CD4-positive, alpha-beta memory T cell (primary cell): ENCODE data around the gene MCM3AP. TPM values are rescaled to one million over a fixed set of nuclear protein-coding genes. Genes with fewer than 3 reads are reported as not detected.

Experiments
- CTCF ChIA-PET: fragments of 350-600 bp; sonication (Branson Sonifier 250); formaldehyde crosslinking; loops from one replicate; lab custom pipeline; 2021; ENCODE audit warnings: inconsistent platforms; ENCODE audit not compliant: partially characterized antibody; lab: Charles Lee
- POLR2A ChIA-PET: fragments of 350-600 bp; sonication (Branson Sonifier 250); formaldehyde crosslinking; loops from one replicate; lab custom pipeline; 2021; ENCODE audit not compliant: partially characterized antibody; lab: Charles Lee
- DNase-seq, 5 donors: peaks; one replicate each; pipeline versions ENCODE4 v3.0.0 to v3.0.0-alpha.2; 2020 to 2022; ENCODE audit warnings: mixed read lengths in 1 of 5
- H3K27ac ChIP-seq: one replicate; pipeline ENCODE4 v1.7.0; 2013; ENCODE audit warnings: low read depth, low read length
- H3K27me3 ChIP-seq: 2 replicates; pipeline ENCODE4 v1.7.0; 2013; ENCODE audit warnings: mild to moderate bottlenecking, low read length, moderate library complexity; ENCODE audit not compliant: insufficient read depth
- H3K36me3 ChIP-seq: 2 replicates; pipeline ENCODE4 v1.7.0; 2013; ENCODE audit warnings: mild to moderate bottlenecking, low read length, moderate library complexity; ENCODE audit not compliant: insufficient read depth
- H3K4me1 ChIP-seq: 2 replicates; pipeline ENCODE4 v1.7.0; 2013; ENCODE audit warnings: mild to moderate bottlenecking, low read length, moderate library complexity; ENCODE audit not compliant: insufficient read depth
- H3K4me3 ChIP-seq, 2 donors: one replicate each; pipeline ENCODE4 v1.7.0; 2013; ENCODE audit warnings: low read length in 2 of 2, mild to moderate bottlenecking in 1 of 2
- H3K9me3 ChIP-seq, 2 donors: one replicate each; pipeline ENCODE4 v1.7.0; 2013; ENCODE audit warnings: low read length in 2 of 2, control low read depth in 1 of 2; ENCODE audit not compliant: control insufficient read depth in 1 of 2
- H3K27ac Mint-ChIP-seq, 7 donors: one replicate each; pipeline ENCODE4 v1.8.0; 2020 to 2021; ENCODE audit warnings: mixed read lengths in 7 of 7, mild to moderate bottlenecking in 6 of 7, inconsistent platforms in 3 of 7, moderate library complexity in 3 of 7
- H3K27me3 Mint-ChIP-seq, 2 donors: one replicate each; pipeline ENCODE4 v1.8.0; 2020 to 2021; ENCODE audit warnings: mixed read lengths in 2 of 2
- H3K36me3 Mint-ChIP-seq, 2 donors: one replicate each; pipeline ENCODE4 v1.8.0; 2020 to 2021; ENCODE audit warnings: mixed read lengths in 2 of 2, inconsistent platforms in 1 of 2, mild to moderate bottlenecking in 1 of 2
- H3K4me1 Mint-ChIP-seq, 4 donors: one replicate each; pipeline ENCODE4 v1.8.0; 2020 to 2021; ENCODE audit warnings: mixed read lengths in 4 of 4, mild to moderate bottlenecking in 1 of 4
- H3K4me3 Mint-ChIP-seq, 8 donors: one replicate each; pipeline ENCODE4 v1.8.0; 2020 to 2021; ENCODE audit warnings: mixed read lengths in 8 of 8, mild to moderate bottlenecking in 7 of 8, moderate library complexity in 6 of 8, inconsistent platforms in 3 of 8
- H3K9me3 Mint-ChIP-seq, 8 donors: one replicate each; pipeline ENCODE4 v1.8.0; 2020 to 2021; ENCODE audit warnings: mixed read lengths in 8 of 8, mild to moderate bottlenecking in 5 of 8, inconsistent platforms in 3 of 8, moderate library complexity in 1 of 8
- intact Hi-C: fragments of 100-400 bp; cut with micrococcal nuclease; formaldehyde crosslinking; loops from one replicate; pipeline ENCODE4 v1.15.1; 2023
- polyA plus RNA-seq, 2 donors: library from polyadenylated mRNA; unstranded; fragments of 300-500 nt; fragmentation: Illumina TruSeq; gene quantifications; one replicate each; pipeline ENCODE4 v1.2.3, GENCODE V29; 2021
- total RNA-seq, 2 experiments: library from RNA; stranded (reverse); gene quantifications; one replicate each; pipeline ENCODE4 v1.2.3, GENCODE V29; 2021

The MCM3AP gene
- total and polyA plus RNA-seq, 4 experiments from 2014 or later, result 14.9 to 168 (median 100) TPM

DNA sequence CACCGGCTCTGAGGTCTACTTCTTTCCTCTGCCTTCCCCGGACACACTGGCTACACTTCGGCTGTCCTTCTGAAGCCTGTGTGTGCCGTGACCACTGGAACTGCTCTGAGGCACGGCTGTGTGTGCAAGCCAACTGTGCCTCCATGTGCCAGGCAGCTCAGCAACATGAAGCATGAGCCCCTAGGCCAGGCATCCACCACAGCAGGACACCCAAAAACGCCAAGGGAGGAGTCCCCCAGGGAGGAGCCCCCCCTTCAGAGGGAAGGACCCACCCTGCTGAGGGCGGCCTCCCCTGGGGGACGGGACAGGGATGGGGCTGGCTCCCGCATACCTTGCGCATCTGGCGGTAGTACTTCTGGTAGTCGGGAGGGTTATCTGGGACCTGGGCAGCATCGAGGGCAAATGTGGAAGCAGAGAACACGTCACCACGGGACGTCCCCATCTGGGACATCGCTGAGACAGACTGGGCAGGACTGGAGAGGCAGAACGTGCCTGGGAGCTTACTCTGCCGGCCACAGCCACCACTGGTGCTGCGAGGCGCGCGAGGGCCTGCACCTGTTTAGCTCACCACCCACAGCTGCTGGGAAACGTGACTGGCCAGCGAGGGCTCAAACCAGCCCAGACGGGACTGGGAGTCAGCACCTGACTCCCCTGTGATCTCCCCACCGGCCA is 77.4 kb downstream of the MCM3AP start:
- Mint-ChIP-seq H3K27ac (peak overlapping the region in 1 of 7 donors; percentile 27), H3K4me3 (no peak overlapping the region), H3K36me3 (peaks cover 12 to 53% of the 10 kb centered on the region in 2 donors), H3K4me1 (no peaks in the 10 kb centered on the region), H3K9me3 (no peaks in the 10 kb centered on the region), H3K27me3 (no peaks in the 10 kb centered on the region)
- intact Hi-C loops, result no loop called here
- Histone ChIP-seq H3K36me3 (peaks cover 30% of the 10 kb centered on the region), H3K4me3 (no peak overlapping the region), H3K4me1 (no peaks in the 10 kb centered on the region), H3K27ac (no peak overlapping the region), H3K9me3 (no peaks in the 10 kb centered on the region), H3K27me3 (no peaks in the 10 kb centered on the region)
- ChIA-PET CTCF (no interaction called here), POLR2A (interaction anchor here (1.0 kb wide), 1 partner anchor 65 kb away, joined by 3 read pairs; no protein-coding TSS in a partner anchor)
- DNase-seq, result no peak

- Histone ChIP-seq H3K27me3 (no peaks in the 10 kb centered on the region), H3K4me1 (no peaks in the 10 kb centered on the region), H3K9me3 (no peaks in the 10 kb centered on the region), H3K36me3 (peaks cover 32% of the 10 kb centered on the region), H3K27ac (no peak overlapping the region), H3K4me3 (no peak overlapping the region)
- Mint-ChIP-seq H3K27me3 (no peaks in the 10 kb centered on the region), H3K36me3 (peaks cover 12 to 57% of the 10 kb centered on the region in 2 donors), H3K4me1 (no peaks in the 10 kb centered on the region), H3K4me3 (no peak overlapping the region), H3K27ac (no peak overlapping the region), H3K9me3 (no peaks in the 10 kb centered on the region)
- CTCF ChIA-PET, result no interaction called here
- intact Hi-C loops, result no loop called here
- POLR2A ChIA-PET, result interaction anchor here (1.0 kb wide), 1 partner anchor 64 kb away, joined by 3 read pairs; no protein-coding TSS in a partner anchor
- DNase-seq, result no peak
Measured at GRCh38 chr21:46207006-46207919, 78.1 kb downstream of the MCM3AP start.

- intact Hi-C loops, result no loop called here
- Mint-ChIP-seq H3K27ac (no peak overlapping the region), H3K9me3 (no peaks in the 10 kb centered on the region), H3K36me3 (peaks cover 12 to 54% of the 10 kb centered on the region in 2 donors), H3K4me1 (no peaks in the 10 kb centered on the region), H3K4me3 (no peak overlapping the region), H3K27me3 (no peaks in the 10 kb centered on the region)
- Histone ChIP-seq H3K4me3 (no peak overlapping the region), H3K27ac (no peak overlapping the region), H3K36me3 (peaks cover 32% of the 10 kb centered on the region), H3K27me3 (no peaks in the 10 kb centered on the region), H3K9me3 (no peaks in the 10 kb centered on the region), H3K4me1 (no peaks in the 10 kb centered on the region)
- no peak for DNase-seq
- ChIA-PET CTCF (no interaction called here), POLR2A (no interaction called here)
Measured at GRCh38 chr21:46206163-46207005, 79.0 kb downstream of the MCM3AP start.

GRCh38 chr21:46205766-46206162 is 79.6 kb downstream of the MCM3AP start:
- Histone ChIP-seq H3K36me3 (peaks cover 34% of the 10 kb centered on the region), H3K4me1 (no peaks in the 10 kb centered on the region), H3K27ac (no peak overlapping the region), H3K4me3 (no peak overlapping the region), H3K27me3 (no peaks in the 10 kb centered on the region), H3K9me3 (no peaks in the 10 kb centered on the region)
- CTCF ChIA-PET, result no interaction called here
- H3K4me3 Mint-ChIP-seq, result no peak overlapping the region
- no peaks in the 10 kb centered on the region for H3K4me1 Mint-ChIP-seq
- intact Hi-C loops, result no loop called here
- H3K27me3 Mint-ChIP-seq, result no peaks in the 10 kb centered on the region
- peak overlapping the region in 1 of 7 donors; percentile 6 for H3K27ac Mint-ChIP-seq
- H3K9me3 Mint-ChIP-seq, result no peaks in the 10 kb centered on the region
- H3K36me3 Mint-ChIP-seq, result peaks cover 13 to 56% of the 10 kb centered on the region in 2 donors
- POLR2A ChIA-PET, result no interaction called here
- no peak for DNase-seq

GRCh38 chr21:46205166-46205565 is 80.2 kb downstream of the MCM3AP start:
- Histone ChIP-seq H3K4me1 (no peaks in the 10 kb centered on the region), H3K36me3 (peaks cover 40% of the 10 kb centered on the region), H3K4me3 (no peak overlapping the region), H3K9me3 (no peaks in the 10 kb centered on the region), H3K27me3 (no peaks in the 10 kb centered on the region), H3K27ac (no peak overlapping the region)
- DNase-seq, result no peak
- H3K9me3 Mint-ChIP-seq, result no peaks in the 10 kb centered on the region
- peak overlapping the region in 2 of 7 donors; percentile 6 to 72 for H3K27ac Mint-ChIP-seq
- no peaks in the 10 kb centered on the region for H3K4me1 Mint-ChIP-seq
- H3K27me3 Mint-ChIP-seq, result no peaks in the 10 kb centered on the region
- peaks cover 19 to 60% of the 10 kb centered on the region in 2 donors for H3K36me3 Mint-ChIP-seq
- ChIA-PET POLR2A (no interaction called here), CTCF (no interaction called here)
- intact Hi-C loops, result no loop called here
- no peak overlapping the region for H3K4me3 Mint-ChIP-seq

- Mint-ChIP-seq H3K27me3 (no peaks in the 10 kb centered on the region), H3K9me3 (peaks cover 0 to 3% (median 0%) of the 10 kb centered on the region in 8 donors), H3K27ac (peak overlapping the region in 4 of 7 donors; percentile 20 to 74 (median 43)), H3K36me3 (peaks cover 38 to 65% of the 10 kb centered on the region in 2 donors), H3K4me3 (no peak overlapping the region), H3K4me1 (no peaks in the 10 kb centered on the region)
- CTCF ChIA-PET, result no interaction called here
- intact Hi-C loops, result no loop called here
- DNase-seq, result no peak
- H3K9me3 ChIP-seq, result no peaks in the 10 kb centered on the region
- no peaks in the 10 kb centered on the region for H3K27me3 ChIP-seq
- POLR2A ChIA-PET, result no interaction called here
- H3K4me3 ChIP-seq, result no peak overlapping the region
- no peaks in the 10 kb centered on the region for H3K4me1 ChIP-seq
- H3K27ac ChIP-seq, result no peak overlapping the region
- H3K36me3 ChIP-seq, result peaks cover 47% of the 10 kb centered on the region
Measured at GRCh38 chr21:46203203-46203600, 82.2 kb downstream of the MCM3AP start.
